HL-60/S4 treated with retinoic acid at 250 ng/mL for 4 days and 3 days (cell line): ENCODE measurements around the gene KCTD13.
"Not testable (repeated sequence)": the region's sequence is repeated elsewhere in the genome, so short reads cannot be mapped to it uniquely, and the experiment has no call there.

Source experiments
- in situ Hi-C: fragments of 300-500 bp; cut with MboI; formaldehyde crosslinking; loops from 2 replicates; pipeline ENCODE4 v1.7.0; 2022; ENCODE audit warnings: low sequenced_read_pairs

Gene KCTD13, protein sequence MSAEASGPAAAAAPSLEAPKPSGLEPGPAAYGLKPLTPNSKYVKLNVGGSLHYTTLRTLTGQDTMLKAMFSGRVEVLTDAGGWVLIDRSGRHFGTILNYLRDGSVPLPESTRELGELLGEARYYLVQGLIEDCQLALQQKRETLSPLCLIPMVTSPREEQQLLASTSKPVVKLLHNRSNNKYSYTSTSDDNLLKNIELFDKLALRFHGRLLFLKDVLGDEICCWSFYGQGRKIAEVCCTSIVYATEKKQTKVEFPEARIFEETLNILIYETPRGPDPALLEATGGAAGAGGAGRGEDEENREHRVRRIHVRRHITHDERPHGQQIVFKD

GRCh38 chr16:29925781-29926710 is at the start of gene KCTD13:
KCTD13 (minus strand) TSS chr16:29926226; CDS start chr16:29926033, 193 bp downstream.
- in situ Hi-C loops = no loop called here

GRCh38 chr16:29975134-29975538 is 49.1 kb upstream of the KCTD13 start:
- in situ Hi-C loops = no loop called here

DNA sequence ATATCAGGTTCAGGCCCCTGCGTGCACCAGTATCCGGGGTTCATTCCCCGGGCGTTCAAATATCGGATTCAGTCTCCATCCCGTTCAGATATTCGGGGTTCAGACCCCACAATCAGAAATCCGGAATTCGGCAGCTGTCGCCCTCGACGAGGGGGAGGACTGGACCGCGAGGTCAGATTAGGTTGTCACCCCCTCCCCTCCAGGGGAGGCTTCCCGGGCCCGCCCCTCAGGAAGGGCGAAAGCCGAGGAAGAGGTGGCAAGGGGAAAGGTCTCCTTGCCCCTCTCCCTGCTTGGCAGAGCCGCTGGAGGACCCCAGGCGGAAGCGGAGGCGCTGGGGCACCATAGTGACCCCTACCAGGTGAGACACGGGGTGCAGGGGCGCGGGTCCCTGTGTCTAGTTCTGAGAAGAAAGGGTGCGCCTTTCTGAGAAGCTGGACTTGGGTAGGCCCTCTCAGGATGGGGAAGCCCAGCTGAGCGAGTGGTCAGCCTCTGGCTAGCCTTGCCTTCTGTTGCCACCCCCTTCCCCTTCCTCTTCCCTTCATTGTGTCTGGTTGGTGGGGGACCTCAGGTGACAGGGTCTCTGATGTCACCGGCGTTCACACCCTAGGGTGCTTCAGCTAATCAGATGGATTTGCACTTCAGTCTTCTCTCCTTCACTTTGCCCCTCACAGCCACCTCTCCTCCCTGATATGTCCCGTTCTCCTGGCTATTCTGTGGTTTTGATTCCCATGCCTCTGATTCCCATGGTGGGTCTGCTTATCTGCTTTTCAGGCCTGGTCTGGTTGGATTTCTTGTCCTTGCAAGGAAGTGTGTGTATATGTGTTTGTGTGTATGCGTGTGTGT is 48.5 kb upstream of the KCTD13 start:
- in situ Hi-C loops = no loop called here

- in situ Hi-C loops = no loop called here
Observed at GRCh38 chr16:29973384-29974246, 47.6 kb upstream of the KCTD13 start, which contains the start of gene TAOK2. TAOK2 (plus strand) TSS chr16:29973868; CDS start chr16:29977773, 3,905 bp downstream.

GRCh38 chr16:29972992-29973383 is 47.0 kb upstream of the KCTD13 start:
- in situ Hi-C loops = no loop called here

DNA sequence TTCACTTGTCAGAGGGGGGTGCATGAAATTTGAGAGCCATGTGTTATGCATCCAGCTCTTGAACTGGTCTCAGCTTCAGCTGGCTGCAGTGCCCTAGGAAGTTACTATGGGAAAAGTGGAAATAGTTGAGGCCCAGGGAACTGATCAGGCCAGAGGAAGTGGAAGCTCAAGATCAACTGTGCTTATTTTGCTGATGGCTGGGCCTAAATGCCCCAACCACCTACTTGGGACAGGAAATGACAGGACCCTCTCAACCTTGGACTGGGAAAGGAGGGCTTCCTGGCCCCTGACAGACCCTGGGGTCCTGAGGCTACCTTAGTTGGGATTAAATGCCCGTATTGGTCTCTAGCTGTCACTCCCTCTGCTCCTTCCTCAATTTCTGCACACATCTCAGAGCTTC is 46.5 kb upstream of the KCTD13 start:
- in situ Hi-C loops = no loop called here

- in situ Hi-C loops = no loop called here
Observed at GRCh38 chr16:29971304-29971703, 45.3 kb upstream of the KCTD13 start.

GRCh38 chr16:29968205-29968604 is 42.2 kb upstream of the KCTD13 start:
- in situ Hi-C loops = no loop called here

- in situ Hi-C loops = no loop called here
Observed at GRCh38 chr16:29963021-29963743, 37.2 kb upstream of the KCTD13 start.

GRCh38 chr16:29962344-29962994 is 36.4 kb upstream of the KCTD13 start:
- in situ Hi-C loops = no loop called here

- in situ Hi-C loops = no loop called here
Observed at GRCh38 chr16:29961479-29962343, 35.7 kb upstream of the KCTD13 start, which contains the start of gene TMEM219. TMEM219 (plus strand) TSS chr16:29962079; CDS start chr16:29963144, 1,065 bp downstream.

DNA sequence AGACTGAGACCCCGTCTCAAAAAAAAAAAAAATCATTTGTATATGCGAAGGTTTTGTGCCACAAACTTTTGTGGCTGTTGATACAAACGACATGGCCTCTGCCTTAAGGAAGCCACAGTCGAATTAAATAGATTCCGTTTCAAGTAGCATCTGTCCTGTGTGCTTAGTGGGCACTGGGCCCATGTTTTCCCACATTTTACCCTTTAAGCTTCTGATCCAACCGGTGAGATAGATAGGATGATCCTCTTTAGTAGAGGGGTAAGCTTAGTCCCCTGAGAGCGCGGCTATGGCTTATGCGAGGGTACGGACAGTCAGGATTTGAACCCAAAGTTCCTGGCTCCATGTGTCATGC is 35.1 kb upstream of the KCTD13 start:
- in situ Hi-C loops = no loop called here

- in situ Hi-C loops = not testable (repeated sequence)
Observed at GRCh38 chr16:29959821-29960220, 33.8 kb upstream of the KCTD13 start.

DNA sequence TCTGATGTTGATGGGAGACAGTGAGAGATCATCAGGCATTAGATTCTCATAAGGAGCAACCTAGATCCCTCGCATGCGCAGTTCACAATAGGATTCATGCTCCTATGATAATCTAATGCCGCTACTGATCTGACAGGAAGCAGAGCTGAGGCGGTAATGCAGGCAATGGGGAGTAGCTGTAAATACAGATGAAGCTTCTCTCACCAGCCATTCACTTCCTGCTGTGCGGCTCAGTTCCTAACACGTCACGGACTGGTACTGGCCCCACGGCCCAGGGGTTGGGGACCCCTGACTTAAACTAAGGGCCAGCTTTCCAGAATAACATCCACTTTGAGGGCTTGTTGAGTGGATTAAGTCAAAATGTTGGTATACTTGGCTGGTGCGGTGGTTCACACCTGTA is 33.3 kb upstream of the KCTD13 start:
- in situ Hi-C loops = no loop called here

- in situ Hi-C loops = no loop called here
Observed at GRCh38 chr16:29958756-29959155, 32.7 kb upstream of the KCTD13 start.

DNA sequence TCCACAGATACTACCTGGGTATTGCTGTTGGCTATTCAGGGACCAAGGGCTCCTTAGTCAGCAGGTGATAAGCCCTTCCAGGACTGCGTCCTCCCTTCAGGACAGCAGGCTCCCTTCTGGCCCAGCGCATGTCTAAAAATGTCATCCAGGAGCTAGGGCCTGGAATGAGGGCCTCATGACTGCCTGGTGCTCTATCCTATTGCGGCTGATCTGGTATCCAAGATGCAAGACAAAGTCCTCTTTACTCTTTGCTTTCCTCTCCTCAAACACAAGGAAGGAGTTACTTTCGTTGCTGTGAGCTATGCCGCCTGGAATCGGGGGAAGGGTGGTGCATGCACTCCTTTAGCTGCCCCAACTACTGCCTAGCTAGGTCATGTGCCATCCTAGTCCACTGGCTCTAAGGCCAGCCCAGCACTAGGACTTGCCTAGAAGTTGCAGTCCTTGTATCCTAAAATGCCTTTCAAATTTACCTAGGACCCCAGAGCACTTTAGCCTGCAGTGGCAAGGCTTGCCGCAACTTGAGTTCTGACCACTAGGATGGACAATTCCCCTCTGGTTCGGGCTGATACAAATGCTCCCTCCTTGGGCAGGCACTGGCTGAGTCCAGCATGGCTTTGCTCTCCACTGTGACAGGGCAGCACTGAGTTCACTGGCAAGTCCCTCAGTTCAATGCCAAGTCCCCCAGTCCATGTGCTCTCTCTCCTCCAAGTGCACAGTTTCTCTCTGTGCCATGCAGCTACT is 25.8 kb upstream of the KCTD13 start:
- in situ Hi-C loops = no loop called here

- in situ Hi-C loops = no loop called here
Observed at GRCh38 chr16:29950806-29951461, 24.9 kb upstream of the KCTD13 start.
